Central memory CD4-positive, alpha-beta T cell (primary cell): ENCODE data around the gene POLR1A.
"Not testable (repeated sequence)": the region's sequence is repeated elsewhere in the genome, so short reads cannot be mapped to it uniquely, and the experiment has no call there.

Experiments used
- DNase-seq: peaks from one replicate; pipeline ENCODE4 v3.0.0; 2022

POLR1A gene

DNA sequence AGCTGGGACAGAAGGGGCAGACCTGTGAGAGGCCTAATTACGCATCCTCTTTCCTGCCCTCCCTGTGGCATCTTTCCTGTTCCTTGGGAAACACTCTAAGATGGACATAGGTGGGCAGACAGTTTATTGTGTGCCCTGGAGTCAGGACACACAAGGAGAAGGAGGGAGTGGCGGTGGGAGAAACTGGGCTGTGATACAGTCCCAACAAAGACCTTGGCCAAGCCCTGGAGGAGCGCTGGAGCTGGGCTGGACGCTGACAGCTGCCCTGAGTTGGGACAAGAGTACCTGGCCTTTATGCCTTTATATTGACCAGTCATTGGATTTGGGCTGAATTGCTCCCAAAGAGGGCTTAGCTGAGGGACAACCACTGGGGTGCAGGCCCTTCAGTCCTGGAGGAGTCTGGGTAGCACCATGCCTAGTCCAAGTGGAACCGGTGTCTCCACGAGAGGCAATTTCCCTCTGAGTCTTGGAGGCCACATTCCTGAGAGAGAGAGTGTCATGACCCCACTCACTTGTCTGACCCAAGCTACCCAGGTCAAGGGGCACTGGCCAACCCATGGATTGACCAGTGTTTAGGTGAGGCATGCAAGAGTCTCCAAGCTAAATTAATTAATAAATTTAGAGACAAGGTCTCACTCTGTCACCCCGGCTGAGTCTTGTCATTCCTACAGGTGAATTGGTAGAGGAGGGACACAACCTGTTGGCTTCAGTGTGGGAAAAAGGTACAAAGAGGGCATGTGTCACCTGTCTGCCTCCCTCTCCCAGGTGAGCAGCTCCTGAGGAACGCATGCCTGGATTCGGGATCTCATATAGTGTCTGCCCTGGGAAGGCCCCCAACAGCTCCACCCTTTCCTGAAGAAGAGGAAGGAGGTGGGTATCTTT is 109.8 kb downstream of the POLR1A start:
- no peak for DNase-seq

DNA sequence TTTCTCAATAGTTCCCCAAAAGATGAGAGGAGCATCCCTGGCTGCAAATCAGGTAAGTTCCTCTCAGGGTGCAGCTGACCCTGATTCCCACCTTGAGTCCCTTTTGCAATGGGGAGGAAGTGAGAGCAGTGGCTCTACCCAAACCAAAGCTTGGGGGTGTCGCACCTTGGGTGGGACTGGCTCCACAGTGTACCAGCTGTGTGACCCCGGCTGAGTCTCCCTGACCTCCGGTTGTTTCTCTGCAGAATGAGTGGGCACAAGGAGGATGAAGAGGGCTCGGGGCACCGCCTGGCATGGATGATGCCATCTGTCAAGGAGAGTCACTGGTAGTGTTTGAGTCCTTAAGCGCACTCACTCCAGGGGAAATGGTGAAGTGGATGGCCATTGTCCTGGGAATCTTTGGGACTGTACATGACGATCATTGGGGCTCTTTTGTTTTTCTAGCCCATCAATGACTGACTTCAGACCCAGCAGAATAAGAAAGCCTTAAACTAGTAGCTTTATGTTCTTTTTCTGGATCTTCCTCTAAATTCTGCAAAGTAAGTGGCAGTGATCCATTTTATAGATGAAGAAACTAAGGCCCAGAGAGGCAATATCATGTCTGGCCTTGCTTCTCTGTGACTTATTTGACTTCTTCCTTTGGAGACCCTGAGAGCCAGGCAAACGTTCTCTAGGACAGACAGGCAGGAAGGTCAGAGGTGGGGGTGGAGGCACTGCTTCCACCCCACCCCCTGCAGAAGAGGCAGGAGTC is 110.6 kb downstream of the POLR1A start:
- DNase-seq: no peak

DNA sequence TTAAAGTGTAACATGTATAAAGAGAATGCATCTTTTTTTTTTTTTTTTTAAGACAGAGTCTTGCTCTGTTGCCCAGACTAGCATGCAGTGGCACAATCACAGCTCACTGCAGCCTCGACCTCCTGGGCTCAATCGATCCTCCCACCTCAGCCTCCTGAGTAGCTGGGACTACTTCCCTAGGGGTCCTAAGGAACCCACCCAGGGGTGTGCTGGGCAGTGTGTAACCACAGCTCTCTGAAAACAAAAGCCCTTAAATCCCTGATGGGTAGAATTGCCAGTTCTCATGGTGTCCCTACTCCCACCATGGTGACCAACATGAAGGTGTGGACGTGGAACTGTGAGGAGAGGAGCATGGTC is 111.3 kb downstream of the POLR1A start:
- DNase-seq: no peak

DNA sequence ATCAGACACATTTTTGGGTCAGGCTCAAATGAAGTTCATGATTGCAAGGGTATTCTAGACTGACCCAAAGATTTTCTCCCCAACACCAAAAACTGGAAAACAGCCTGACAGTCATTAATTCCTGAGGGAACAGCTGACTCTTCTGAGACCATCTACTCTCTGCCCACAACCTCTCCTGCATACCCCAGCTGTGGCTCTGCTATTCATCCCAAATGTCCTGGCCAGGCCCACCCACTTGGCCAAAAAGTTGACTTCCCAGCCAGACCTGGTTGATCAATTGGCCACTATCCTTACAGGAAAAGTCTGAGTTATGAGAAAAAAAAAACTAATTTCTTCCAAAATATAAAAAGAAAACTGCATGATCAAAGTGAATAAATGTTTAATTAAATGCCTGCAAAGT is 113.1 kb downstream of the POLR1A start:
- no peak for DNase-seq

DNA sequence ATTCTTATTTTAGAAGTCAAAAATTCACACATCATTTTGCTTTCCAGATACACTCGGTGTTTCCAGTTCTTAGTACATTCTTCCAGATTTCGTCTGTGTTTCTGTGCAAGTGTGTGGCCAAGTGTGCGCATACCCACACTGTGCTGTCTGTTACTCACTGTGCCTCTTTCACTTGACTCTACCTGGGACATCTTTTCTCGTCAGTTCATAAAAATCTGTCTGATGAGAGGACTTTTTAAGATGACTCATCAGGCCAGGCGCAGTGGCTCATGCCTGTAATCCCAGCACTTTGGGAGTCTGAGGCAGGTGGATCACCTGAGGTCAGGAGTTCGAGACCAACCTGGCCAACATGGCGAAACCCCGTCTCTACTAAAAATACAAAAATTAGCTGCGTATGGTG is 113.6 kb downstream of the POLR1A start:
- not testable (repeated sequence) for DNase-seq

DNA sequence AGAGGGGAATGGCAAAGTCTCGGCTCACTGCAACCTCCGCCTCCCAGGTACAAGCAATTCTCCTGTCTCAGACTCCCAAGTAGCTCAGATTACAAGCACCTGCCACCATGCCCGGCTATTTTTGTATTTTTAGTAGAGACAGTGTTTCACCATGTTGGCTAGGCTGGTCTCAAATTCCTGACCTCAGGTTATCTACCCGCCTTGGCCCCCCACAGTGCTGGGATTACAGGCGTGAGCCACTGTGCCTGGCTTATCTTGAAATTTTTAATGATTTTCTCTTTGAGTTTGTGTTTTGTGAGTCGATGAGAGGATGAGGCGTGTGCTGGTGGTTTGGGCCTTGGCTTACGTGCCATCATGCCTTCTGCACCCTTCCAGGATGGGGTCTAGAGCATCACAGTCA is 115.6 kb downstream of the POLR1A start:
- DNase-seq: no peak

DNA sequence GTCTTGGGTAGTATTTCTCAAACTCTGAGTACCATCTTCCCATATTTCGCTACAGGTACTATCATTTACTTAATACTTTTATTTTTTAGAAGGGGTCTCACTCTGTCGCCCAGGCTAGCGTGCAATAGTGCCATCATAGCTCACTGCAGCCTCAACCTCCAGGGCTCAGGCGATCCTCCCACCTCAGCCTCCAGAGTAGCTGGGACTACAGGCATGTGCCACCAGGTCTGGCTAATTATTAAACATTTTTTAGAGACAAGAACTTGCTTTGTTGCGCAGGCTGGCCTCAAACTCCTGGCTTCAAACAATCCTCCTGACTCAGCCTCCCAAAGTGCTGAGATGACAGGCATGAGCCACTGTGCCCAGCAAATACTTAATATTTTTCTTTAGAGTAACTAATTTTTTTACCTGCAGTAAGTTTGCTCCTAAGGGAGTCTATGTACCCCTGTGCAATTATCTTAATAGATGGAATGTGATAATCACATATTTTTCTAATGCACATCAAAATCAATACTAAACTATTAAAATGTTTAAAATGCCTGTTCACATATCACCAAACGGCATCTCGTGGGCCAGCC is 116.3 kb downstream of the POLR1A start:
- DNase-seq: no peak

DNA sequence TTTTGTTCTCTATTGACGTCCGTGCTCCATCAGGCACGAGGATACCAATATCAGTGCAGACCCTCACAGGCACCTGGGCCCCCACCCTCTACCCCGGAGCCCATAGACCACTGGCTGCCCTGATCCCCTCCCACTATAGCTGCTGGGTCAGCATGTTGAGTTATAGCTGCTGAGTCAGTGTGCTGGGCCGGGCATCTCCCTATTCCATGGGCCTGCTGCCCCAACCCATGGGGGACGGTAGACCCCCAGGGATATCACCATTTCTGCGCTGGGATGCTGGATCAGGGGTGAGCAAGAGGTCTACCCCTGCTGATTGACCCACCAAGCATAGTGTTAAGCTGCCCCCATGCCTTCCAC is 116.8 kb downstream of the POLR1A start:
- DNase-seq: no peak

DNA sequence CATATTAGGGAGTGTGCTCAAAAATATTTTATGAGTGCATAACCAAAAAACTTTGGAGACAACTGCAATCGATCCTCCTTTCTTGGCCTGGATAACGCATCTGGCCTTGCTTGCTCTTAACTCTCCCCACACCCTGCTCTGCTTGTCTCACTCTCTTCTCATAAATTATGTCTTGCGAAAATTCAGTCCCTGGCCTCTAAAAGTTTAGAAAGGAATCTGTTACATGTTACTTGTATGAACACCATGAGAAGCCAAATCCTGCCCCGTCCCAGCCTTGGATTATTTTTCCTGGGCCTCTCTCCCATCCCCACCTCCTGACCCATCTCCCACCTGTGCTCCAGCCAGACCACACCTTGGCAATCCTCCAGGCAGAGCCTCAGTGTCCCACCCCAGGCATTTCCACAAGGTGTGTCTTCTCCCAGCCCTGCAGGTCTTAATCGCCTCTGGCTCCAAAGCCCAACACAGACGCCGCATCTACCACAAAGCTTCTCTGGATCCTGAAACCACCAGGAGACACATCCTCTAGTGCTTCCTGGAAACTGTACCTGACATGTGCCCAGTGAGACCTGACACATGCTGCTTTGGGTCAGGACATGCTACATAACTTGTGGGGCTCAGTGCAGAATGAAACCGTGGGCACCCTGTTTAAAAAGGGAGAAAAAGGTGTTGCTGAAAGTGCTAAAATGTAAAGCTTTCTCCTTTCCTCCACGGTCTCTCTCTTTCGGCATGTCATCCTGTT is 117.3 kb downstream of the POLR1A start:
- no peak for DNase-seq

DNA sequence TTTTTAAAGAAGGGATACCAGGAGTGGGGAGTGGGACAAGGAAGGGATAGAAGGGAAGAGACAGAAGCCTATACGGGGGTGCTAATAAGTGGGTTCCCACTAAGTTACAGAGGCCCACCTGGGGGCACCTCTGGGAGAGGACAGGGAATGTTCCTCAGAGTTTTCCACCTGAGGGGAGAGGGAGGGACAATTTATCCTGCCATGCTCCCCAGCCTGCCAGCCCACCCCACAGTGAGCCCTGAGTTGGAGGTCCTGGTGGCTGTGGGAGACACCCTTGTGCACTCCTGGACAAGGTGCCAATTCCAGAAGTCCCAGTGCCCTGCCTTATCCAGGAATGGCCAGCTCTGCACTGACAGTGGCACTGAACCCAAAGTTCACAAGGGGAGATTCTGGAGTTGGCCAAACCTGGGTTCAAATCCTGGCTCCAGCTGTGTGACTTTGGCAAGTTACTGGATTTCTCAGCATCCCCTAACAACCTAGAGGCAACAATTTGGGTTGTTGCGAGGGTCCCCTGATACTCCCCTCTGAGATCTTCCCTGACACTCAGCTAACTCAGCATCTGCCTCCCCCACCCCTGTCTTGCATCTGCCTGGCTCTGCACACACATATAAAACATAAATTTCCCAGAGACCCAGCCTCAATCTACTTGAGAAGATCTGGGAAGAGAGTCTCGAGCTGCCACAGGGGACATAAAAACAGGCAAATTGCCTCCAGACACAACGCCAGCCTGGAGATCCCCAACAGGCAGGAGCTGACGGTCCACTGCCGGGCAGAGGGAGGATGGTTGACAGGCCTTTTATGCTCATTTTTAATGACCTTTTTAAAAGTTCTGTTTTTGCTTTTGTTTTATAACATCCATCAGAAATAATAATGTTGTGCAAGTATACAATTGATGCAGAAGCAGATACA is 118.2 kb downstream of the POLR1A start:
- DNase-seq: no peak

DNA sequence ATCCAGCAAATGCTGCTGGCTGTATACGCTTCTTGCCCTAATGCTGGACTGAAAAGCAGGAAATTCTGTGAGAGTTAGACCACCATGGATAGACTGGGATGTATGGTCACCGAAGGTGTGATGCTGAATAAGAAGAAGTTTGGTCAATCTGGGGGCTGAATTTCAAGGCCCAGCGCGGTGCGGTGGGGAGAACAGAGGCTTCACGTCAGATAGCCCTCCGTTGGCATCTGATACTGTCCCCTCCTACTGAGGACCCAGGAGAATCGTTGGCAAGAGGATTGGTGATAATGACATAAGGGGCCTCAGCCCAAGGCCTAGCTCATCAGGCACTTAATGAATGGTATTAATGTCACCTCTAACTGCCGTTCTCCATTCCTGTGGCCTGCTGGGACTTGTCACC is 119.6 kb downstream of the POLR1A start:
- no peak for DNase-seq

DNA sequence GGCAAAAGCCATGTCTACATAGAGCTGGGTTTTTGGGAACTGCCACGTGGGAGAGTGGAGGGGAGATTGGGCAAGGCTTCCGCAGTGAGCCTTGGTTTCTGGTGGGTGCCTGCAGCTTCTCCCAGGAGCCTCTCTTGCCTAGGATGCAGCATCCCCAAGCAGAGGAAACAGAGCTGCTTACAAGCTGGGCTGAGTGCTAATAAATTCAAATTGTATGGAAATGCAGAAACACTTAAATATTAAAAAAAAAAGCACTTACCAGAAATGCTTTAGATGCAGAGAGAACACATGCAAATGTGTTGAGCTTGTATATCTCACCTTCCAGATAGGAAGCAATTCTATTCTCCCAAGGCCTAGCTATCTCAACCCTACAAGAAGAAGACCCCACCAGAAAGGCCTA is 120.9 kb downstream of the POLR1A start:
- no peak for DNase-seq

DNA sequence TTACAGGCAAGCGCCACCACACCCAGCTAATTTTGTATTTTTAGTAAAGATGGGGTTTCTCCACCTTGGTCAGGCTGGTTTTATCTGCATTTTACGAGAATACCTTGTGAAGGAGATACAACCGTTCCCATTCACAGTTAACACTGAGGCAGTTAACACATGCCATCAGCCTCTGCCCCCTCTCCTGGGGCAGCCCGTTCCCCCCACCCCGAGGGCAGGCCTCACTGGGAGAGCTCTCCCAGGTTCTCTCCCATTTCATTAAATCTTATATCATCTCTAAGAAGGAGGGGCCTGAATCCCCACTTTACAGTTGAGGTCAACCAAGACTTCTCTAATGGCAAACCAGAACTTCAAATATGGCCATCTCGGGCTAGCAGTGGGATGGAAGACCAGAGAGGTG is 121.9 kb downstream of the POLR1A start:
- DNase-seq: no peak

DNA sequence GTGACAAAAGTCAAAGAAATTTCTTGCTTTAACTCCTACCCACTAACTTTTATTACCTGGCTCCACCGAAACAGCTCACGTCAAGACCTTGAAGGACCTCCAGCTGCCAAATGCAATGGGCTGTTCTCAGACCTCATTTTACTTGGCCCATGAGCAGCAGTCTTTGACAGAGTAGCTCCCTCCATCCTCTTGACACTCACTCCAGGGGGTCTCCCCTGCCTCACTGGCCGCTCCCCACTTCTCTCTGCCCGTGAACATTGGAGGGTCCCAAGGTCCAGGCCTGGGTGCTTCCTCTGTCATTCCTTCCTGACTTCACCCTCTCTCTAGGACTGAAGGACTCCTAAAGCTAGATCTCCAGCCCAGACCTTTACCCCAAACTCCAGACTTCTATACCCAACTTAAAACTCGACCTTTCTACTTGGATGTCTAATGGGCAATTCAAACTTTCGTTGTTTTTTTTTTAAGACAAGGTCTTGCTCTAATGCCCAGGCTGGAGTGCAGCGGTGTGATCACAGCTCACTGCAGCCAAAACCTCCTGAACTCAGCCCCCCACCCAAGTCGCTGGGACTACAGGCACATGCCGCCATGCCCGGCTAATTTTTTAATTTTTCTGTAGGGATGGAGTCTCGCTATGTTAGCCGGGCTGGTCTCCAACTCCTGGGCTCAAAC is 124.0 kb downstream of the POLR1A start:
- no peak for DNase-seq

DNA sequence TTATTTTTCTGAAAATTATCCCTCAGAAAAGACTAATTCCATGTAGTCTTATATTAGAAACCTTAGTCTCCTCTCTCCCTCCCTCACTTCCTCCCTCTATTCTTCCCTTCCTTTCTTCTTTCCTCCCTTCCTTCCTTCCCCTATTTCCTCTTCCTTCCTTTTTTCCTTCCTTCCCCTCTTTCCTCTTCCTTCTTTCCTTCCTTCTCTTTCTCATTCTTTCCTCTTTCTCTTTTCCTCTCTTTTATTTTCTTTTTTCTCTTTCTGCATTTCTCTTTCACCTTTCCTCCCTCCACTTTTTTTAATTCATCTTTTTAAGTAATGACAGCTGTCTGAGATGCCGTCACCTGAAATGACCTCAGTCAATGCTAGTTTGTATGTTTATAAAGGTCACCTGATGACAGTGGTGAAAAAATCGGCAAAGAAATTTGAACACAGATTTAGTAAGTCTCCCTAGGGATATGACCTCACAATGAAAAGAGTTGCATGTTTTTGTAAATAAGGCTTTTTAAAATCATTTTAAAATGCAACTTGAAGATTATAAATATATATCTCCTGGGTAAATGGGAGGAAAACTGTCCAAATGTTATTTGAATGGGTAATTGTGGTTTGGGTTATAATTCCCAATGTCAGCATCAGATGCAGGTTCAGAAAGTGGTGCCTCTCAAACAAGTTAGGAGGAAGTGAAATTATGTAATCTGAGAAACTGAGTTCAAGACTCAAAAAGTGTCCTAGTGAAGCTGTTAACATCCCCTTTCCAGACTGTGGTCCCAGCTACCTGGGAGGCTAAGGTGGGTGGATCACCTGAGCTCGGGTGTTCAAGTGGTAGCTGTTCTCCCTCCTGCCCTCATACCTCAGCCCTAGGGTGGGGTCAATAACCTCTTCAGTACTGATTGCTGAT is 126.6 kb downstream of the POLR1A start:
- DNase-seq: no peak

DNA sequence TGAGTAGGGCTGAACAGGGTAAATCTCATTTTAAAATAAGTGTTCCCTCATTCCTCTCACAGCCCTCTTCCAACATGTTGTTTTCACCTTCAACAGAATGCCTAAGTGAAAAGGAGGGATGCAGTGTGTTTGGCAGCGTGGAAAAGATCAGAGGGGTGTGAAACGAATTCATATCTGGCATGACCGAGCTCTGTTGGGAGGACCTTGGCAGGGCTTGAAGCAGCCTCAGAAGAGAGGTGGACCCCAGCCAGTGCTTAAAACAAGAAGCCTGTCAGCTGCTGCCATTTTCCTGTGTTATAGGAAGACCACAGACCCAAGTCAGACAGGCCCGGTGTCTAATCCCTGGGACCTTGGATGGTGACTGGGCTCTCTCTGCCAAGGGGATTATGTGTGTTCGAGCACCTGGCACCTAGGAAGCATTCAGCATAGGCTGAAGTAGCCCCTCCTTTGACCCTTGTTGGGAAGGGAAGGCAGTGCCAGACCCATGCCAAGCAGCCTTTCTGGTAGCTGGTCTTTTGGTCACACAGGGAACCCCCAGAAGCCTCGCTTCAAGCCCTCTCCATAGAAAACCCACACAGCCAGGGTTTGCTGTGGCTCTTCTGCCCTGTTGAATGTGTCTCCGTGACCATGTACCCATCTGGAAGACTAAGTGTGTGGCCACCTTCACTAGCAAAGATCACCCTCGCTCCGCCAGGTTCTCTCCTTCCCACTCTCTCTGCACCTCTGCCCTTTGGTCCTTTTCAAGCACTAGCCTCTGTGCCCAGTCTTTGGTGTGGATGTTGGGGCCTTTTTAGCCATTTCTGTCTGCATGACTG is 129.4 kb downstream of the POLR1A start:
- no peak for DNase-seq

DNA sequence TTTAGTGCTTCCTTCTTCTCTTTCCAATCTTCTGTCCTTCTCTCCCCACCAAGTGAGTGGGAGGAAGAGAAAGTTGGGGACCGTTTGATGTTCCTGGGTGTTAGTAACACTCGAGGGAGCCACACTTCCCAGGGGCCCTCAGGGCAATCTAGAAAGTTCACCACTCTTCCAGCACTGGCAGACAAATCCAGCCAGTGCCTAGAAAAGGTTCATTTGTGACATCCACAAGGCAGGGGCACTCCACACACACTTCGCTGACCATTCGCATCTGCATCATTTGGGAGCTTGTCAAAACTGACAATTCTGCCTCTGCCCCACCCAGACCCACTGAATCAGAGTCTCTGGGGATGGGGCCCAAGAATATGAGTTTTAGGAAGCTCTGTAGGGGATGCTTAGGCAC is 130.1 kb downstream of the POLR1A start:
- no peak for DNase-seq

DNA sequence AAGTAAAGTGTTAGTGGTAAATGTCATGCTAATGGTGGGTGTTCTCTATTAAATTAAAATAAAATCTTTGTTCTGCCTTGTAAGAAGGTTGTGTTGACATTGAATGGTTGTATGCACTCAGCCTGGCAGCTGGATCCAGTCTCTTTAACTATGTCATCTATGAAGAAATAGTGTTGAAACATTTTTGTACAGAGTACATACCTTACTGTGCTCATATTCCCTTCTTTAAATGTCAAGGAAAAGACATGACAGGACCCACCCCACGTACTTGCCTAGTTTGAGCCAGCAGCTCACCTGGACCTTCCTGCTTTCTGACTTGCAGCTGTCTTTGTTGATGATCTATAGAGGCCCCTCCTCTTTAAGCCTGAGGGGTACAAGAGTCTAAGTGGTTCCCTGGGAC is 131.3 kb downstream of the POLR1A start:
- no peak for DNase-seq

DNA sequence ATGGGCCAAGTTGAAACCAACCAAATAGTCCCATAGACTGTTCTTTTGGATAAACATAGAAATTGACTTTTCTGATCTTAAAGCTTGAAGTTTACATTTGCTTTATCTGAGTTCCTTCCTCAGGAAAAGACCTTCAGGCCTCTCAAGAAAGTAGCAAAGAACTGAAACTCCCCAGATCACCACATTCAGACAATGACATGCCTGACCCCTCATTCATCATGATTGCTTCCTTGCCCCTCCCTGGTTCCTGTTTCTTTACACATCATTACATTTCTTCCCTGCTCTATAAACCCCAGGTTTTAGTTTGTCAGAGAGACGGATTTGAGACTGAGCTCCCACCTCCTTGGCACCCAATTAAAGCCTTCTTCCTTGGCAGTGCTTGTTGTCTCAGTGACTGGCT is 133.3 kb downstream of the POLR1A start:
- no peak for DNase-seq

DNA sequence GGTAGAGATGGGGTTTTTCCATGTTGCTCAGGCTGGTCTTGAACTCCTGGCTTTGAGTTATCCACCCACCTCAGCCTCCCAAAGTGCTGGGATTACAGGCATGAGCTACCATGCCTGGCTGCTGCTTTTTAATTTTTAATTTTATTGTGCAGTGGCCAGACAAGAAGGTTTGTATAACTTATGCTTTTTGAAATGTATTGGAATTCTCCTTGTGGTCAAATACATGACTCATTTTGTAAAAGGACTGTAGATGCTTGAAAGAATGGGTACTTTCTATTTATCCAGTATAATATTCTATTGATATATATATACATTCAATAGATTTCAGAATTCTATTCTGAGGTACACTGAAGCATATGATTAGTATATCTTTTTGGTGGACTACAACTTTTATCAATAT is 134.3 kb downstream of the POLR1A start:
- no peak for DNase-seq
